Stomach (tissue), 4 donors: ENCODE measurements around the gene DNAJC10.

Experiments
- CTCF ChIP-seq, 7 experiments: fragments of 450-650 bp in 4 of 7; fragments of 200-600 bp in 3 of 7; sonication (generic) in 3 of 7; IDR thresholded peaks; one replicate each; pipeline ENCODE4 v1.5.1; 2016 to 2019; ENCODE audit warnings: antibody characterized with exemption in 7 of 7, control low read depth in 2 of 7, mild to moderate bottlenecking in 1 of 7
- EP300 ChIP-seq: sonication (generic); formaldehyde crosslinking; IDR thresholded peaks from one replicate; pipeline ENCODE4 v1.6.1; 2017; ENCODE audit warnings: antibody characterized with exemption
- POLR2A ChIP-seq, 4 donors: fragments of 450-650 bp; IDR thresholded peaks; one replicate each; pipeline ENCODE4 v1.6.1; 2016; ENCODE audit warnings: antibody characterized with exemption in 4 of 4, control low read depth in 2 of 4, mild to moderate bottlenecking in 1 of 4, moderate library complexity in 1 of 4
- POLR2AphosphoS5 ChIP-seq, 3 donors: sonication (generic); formaldehyde crosslinking; IDR thresholded peaks; one replicate each; pipeline ENCODE4 v1.6.1; 2016; ENCODE audit warnings: antibody characterized with exemption in 3 of 3

GRCh38 chr2:182798736-182799135 is 82.7 kb downstream of the DNAJC10 start:
- TF ChIP-seq CTCF (IDR thresholded peaks at IDR 0.05) (no peak), EP300 (no peak), POLR2A (IDR thresholded peaks at IDR 0.05) (no peak), POLR2AphosphoS5 (IDR thresholded peaks at IDR 0.05) (no peak)
